K562 (cell line): ENCODE data around the gene ZCCHC14. TPM values are rescaled to one million over a fixed set of nuclear protein-coding genes. Genes with fewer than 3 reads are reported as not detected.

Experiments used
- BRD4 ChIP-seq: fragments of 200-600 bp; sonication (generic); IDR thresholded peaks from 2 replicates; pipeline ENCODE4 v1.6.1; 2017; ENCODE audit warnings: inconsistent platforms
- CHD2 ChIP-seq: IDR thresholded peaks from 2 replicates; pipeline ENCODE4 v1.6.1; 2011; ENCODE audit warnings: low read depth, low read length
- DPF2 ChIP-seq: fragments of 450-650 bp; IDR thresholded peaks from 2 replicates; pipeline ENCODE4 v1.6.1; 2016
- KDM5B ChIP-seq: fragments of 200-600 bp; sonication (generic); IDR thresholded peaks from 2 replicates; pipeline ENCODE4 v1.6.1; 2012; ENCODE audit warnings: low read depth, mild to moderate bottlenecking, moderate library complexity, low read length, control low read depth, inconsistent platforms; ENCODE audit not compliant: insufficient replicate concordance
- MTA2 ChIP-seq: fragments of 450-650 bp; IDR thresholded peaks from 2 replicates; pipeline ENCODE4 v1.6.1; 2016; ENCODE audit warnings: low read depth
- MYNN ChIP-seq, 2 experiments: sonication (generic); formaldehyde crosslinking in 1 of 2; IDR thresholded peaks; 2 replicates each; pipeline versions ENCODE4 v1.5.0 to v1.6.1; 2016 to 2020; ENCODE audit warnings: antibody characterized with exemption in 1 of 2, missing genetic modification reagents in 1 of 2
- NCOA4 ChIP-seq: fragments of 450-650 bp; IDR thresholded peaks from 2 replicates; pipeline ENCODE4 v1.6.1; 2018; ENCODE audit warnings: mild to moderate bottlenecking; ENCODE audit not compliant: partially characterized antibody
- SMARCB1 ChIP-seq: IDR thresholded peaks from 2 replicates; pipeline ENCODE4 v1.6.1; 2011; ENCODE audit warnings: improper control_type of control experiment, low read depth; ENCODE audit not compliant: insufficient read length
- SP2 ChIP-seq: IDR thresholded peaks from 2 replicates; pipeline ENCODE4 v1.6.1; 2011; ENCODE audit warnings: mild to moderate bottlenecking, low read depth, low read length, moderate library complexity; ENCODE audit not compliant: poor library complexity, severe bottlenecking; ENCODE audit errors: extremely low read depth
- STAT5B ChIP-seq: fragments of 250-450 bp; sonication (Bioruptor Pico); IDR thresholded peaks from 2 replicates; pipeline ENCODE4 v1.8.0; 2021; ENCODE audit warnings: mild to moderate bottlenecking, inconsistent platforms
- TFAP4 ChIP-seq: sonication (generic); formaldehyde crosslinking; IDR thresholded peaks from 2 replicates; pipeline ENCODE4 v1.8.0; 2022; ENCODE audit warnings: missing genetic modification reagents, mild to moderate bottlenecking, moderate library complexity, borderline replicate concordance
- USF1 ChIP-seq: sonication (generic); formaldehyde crosslinking; IDR thresholded peaks from 2 replicates; pipeline ENCODE4 v1.9.0; 2022; ENCODE audit warnings: mild to moderate bottlenecking, missing genetic modification reagents
- ZBTB5 ChIP-seq: fragments of 450-650 bp; IDR thresholded peaks from 2 replicates; pipeline ENCODE4 v1.6.1; 2017; ENCODE audit warnings: antibody characterized with exemption
- ZNF232 ChIP-seq: sonication (generic); formaldehyde crosslinking; IDR thresholded peaks from 2 replicates; pipeline ENCODE4 v1.8.0; 2022; ENCODE audit warnings: mild to moderate bottlenecking, missing genetic modification reagents
- ZNF282 ChIP-seq: sonication (generic); formaldehyde crosslinking; IDR thresholded peaks from 2 replicates; pipeline ENCODE4 v1.8.1; 2023; ENCODE audit warnings: missing genetic modification reagents
- ZNF3 ChIP-seq: fragments of 250-450 bp; sonication (Bioruptor Pico); IDR thresholded peaks from 2 replicates; pipeline ENCODE4 v1.5.0; 2021; ENCODE audit warnings: mild to moderate bottlenecking, moderate library complexity
- ZNF75A ChIP-seq: fragments of 450-650 bp; formaldehyde crosslinking; IDR thresholded peaks from 2 replicates; pipeline ENCODE4 v1.4.0; 2020; ENCODE audit warnings: mild to moderate bottlenecking
- ZNF785 ChIP-seq: fragments of 250-450 bp; sonication (Bioruptor Pico); IDR thresholded peaks from 2 replicates; pipeline ENCODE4 v1.4.0; 2020; ENCODE audit warnings: mild to moderate bottlenecking
- ZNF79 ChIP-seq: fragments of 250-450 bp; sonication (Bioruptor Pico); IDR thresholded peaks from 2 replicates; pipeline ENCODE4 v1.4.0; 2020; ENCODE audit warnings: low read depth, mild to moderate bottlenecking, moderate library complexity
- polyA plus RNA-seq, 8 experiments: library from polyadenylated mRNA; depleted of rRNA in 4 of 8; stranded (reverse) in 5 of 8; unstranded in 3 of 8; fragments of >200 nt; fragmentation: Nextera tagmentation in 2 of 8; fragmentation: Illumina TruSeq in 1 of 8; extraction: Ambion mirVana in 2 of 8; extraction: Trizol in 1 of 8; gene quantifications; 2 replicates each; pipeline versions ENCODE4 v1.2.1 to v1.2.3, GENCODE V29; 2011 to 2014; ENCODE audit warnings: inconsistent platforms in 1 of 8, missing spikeins in 1 of 8
- total RNA-seq, 7 experiments: library from RNA; depleted of rRNA in 6 of 7; stranded (reverse); fragments of >200 nt in 6 of 7; fragmentation: Illumina TruSeq in 2 of 7; extraction: Trizol in 2 of 7; gene quantifications; 2 replicates each; pipeline versions ENCODE4 v1.2.1 to v1.2.3, GENCODE V29; 2011 to 2021; ENCODE audit warnings: low replicate concordance in 1 of 7
- TF ChIP-seq, protein P1 (sequence below): fragments of 450-650 bp; formaldehyde crosslinking; IDR thresholded peaks from 2 replicates; pipeline ENCODE4 v1.4.0; 2020; ENCODE audit warnings: mild to moderate bottlenecking, mixed read lengths
- TF ChIP-seq, protein P2 (sequence below): fragments of 450-650 bp; IDR thresholded peaks from 2 replicates; pipeline ENCODE4 v1.6.1; 2017; ENCODE audit warnings: mild to moderate bottlenecking, moderate library complexity
- TF ChIP-seq, protein P3 (sequence below): fragments of 250-450 bp; sonication (Bioruptor Pico); IDR thresholded peaks from 2 replicates; pipeline ENCODE4 v1.5.1; 2021; ENCODE audit warnings: mild to moderate bottlenecking

The ZCCHC14 gene
- total and polyA plus RNA-seq, 9 of the 15 experiments (the other 6 are each of a cell fraction or from before 2014, with no cell fraction given): 1.5 to 12.4 (median 2.9) TPM

- TF ChIP-seq ZBTB5: no peak
- no peak for TF ChIP-seq MTA2
- no peak for TF ChIP-seq SMARCB1
- TF ChIP-seq USF1 (CRISPR knock-in tag): no peak
- TF ChIP-seq, protein P1, sequence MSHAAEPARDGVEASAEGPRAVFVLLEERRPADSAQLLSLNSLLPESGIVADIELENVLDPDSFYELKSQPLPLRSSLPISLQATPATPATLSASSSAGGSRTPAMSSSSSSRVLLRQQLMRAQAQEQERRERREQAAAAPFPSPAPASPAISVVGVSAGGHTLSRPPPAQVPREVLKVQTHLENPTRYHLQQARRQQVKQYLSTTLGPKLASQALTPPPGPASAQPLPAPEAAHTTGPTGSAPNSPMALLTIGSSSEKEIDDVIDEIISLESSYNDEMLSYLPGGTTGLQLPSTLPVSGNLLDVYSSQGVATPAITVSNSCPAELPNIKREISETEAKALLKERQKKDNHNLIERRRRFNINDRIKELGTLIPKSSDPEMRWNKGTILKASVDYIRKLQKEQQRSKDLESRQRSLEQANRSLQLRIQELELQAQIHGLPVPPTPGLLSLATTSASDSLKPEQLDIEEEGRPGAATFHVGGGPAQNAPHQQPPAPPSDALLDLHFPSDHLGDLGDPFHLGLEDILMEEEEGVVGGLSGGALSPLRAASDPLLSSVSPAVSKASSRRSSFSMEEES (CRISPR knock-in tag): no peak
- no peak for TF ChIP-seq SP2
- TF ChIP-seq, protein P2, sequence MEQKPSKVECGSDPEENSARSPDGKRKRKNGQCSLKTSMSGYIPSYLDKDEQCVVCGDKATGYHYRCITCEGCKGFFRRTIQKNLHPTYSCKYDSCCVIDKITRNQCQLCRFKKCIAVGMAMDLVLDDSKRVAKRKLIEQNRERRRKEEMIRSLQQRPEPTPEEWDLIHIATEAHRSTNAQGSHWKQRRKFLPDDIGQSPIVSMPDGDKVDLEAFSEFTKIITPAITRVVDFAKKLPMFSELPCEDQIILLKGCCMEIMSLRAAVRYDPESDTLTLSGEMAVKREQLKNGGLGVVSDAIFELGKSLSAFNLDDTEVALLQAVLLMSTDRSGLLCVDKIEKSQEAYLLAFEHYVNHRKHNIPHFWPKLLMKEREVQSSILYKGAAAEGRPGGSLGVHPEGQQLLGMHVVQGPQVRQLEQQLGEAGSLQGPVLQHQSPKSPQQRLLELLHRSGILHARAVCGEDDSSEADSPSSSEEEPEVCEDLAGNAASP: no peak
- TF ChIP-seq ZNF79 (CRISPR knock-in tag): no peak
- no peak for TF ChIP-seq KDM5B
- TF ChIP-seq DPF2: no peak
- TF ChIP-seq TFAP4 (CRISPR knock-in tag): no peak
- no peak for TF ChIP-seq BRD4
- TF ChIP-seq, protein P3, sequence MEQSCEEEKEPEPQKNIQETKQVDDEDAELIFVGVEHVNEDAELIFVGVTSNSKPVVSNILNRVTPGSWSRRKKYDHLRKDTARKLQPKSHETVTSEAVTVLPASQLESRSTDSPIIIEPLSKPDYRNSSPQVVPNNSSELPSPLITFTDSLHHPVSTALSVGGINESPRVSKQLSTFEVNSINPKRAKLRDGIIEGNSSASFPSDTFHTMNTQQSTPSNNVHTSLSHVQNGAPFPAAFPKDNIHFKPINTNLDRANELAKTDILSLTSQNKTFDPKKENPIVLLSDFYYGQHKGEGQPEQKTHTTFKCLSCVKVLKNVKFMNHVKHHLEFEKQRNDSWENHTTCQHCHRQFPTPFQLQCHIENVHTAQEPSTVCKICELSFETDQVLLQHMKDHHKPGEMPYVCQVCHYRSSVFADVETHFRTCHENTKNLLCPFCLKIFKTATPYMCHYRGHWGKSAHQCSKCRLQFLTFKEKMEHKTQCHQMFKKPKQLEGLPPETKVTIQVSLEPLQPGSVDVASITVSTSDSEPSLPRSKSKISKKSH (CRISPR knock-in tag): no peak
- TF ChIP-seq ZNF282 (CRISPR knock-in tag): no peak
- TF ChIP-seq ZNF75A: no peak
- TF ChIP-seq ZNF3 (CRISPR knock-in tag): no peak
- TF ChIP-seq MYNN (IDR thresholded peaks at IDR 0.05): no peak
- TF ChIP-seq MYNN (CRISPR knock-in tag; IDR thresholded peaks at IDR 0.05): no peak
- TF ChIP-seq NCOA4: no peak
- TF ChIP-seq CHD2: no peak
- TF ChIP-seq STAT5B (CRISPR knock-in tag): no peak
- TF ChIP-seq ZNF785 (CRISPR knock-in tag): no peak
- no peak for TF ChIP-seq ZNF232 (CRISPR knock-in tag)
Measured at GRCh38 chr16:87389245-87389644, 103.6 kb downstream of the ZCCHC14 start (continued).
